ENCODE data around the gene IGDCC3.

Gene IGDCC3

GRCh38 chr15:65339920-65340319 lies 37.9 kb downstream of the IGDCC3 start:
- Histone ChIP-seq H3K9me3 (ENCODE audit: control insufficient read depth, low read length) (no peaks in the 10 kb centered on the region), H3K27ac (ENCODE audit: low read depth, low read length, severe bottlenecking) (peak overlapping the region; percentile 17), H3K4me3 (ENCODE audit: extremely low read depth, insufficient read depth, low read length, poor library complexity, severe bottlenecking) (no peak overlapping the region), H3K4me1 (ENCODE audit: control insufficient read depth, insufficient read depth, low read length, poor library complexity, severe bottlenecking) (peaks cover 50% of the 10 kb centered on the region), H3K36me3 (ENCODE audit: control insufficient read depth, insufficient read depth, low read length) (no peaks in the 10 kb centered on the region)
- WGBS, 2 experiments (ENCODE audit: insufficient coverage in 2 of 2): 39% methylated on average over 6 of the region's 7 CpGs

DNA sequence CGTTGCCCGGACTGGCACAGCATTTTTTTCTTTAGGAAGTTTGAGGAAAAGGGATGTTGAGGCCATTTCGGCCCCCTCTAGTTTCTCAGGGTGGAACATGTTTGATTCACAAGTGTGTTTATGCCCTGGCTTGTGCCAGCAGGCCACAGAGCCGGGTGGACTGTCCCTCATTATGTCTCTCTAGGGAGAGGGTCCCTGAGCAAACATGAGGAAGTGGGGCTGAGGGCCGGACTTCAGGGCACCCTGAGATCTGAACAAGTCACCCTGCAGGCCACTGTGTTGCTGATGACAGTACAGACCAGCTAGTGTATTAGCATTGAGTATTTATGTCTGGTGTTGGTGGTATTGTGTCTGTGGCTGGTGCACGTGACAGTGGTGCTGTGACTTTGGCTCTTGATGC lies 38.4 kb downstream of the IGDCC3 start:
- no peaks in the 10 kb centered on the region for H3K9me3 ChIP-seq (ENCODE audit: control insufficient read depth, low read length)
- peak overlapping the region; percentile 17 for H3K27ac ChIP-seq (ENCODE audit: low read depth, low read length, severe bottlenecking)
- peaks cover 50% of the 10 kb centered on the region for H3K4me1 ChIP-seq (ENCODE audit: control insufficient read depth, insufficient read depth, low read length, poor library complexity, severe bottlenecking)
- 92 to 93% methylated on average over 5 to 6 of the region's 6 CpGs for WGBS, 2 experiments (ENCODE audit: insufficient coverage in 2 of 2)
- no peak overlapping the region for H3K4me3 ChIP-seq (ENCODE audit: extremely low read depth, insufficient read depth, low read length, poor library complexity, severe bottlenecking)
- H3K36me3 ChIP-seq (ENCODE audit: control insufficient read depth, insufficient read depth, low read length): no peaks in the 10 kb centered on the region

GRCh38 chr15:65338823-65339222 lies 39.0 kb downstream of the IGDCC3 start:
- 88 to 97% methylated on average over 5 to 7 of the region's 8 CpGs for WGBS, 2 experiments (ENCODE audit: insufficient coverage in 2 of 2)
- Histone ChIP-seq H3K4me3 (ENCODE audit: extremely low read depth, insufficient read depth, low read length, poor library complexity, severe bottlenecking) (no peak overlapping the region), H3K4me1 (ENCODE audit: control insufficient read depth, insufficient read depth, low read length, poor library complexity, severe bottlenecking) (peaks cover 52% of the 10 kb centered on the region), H3K9me3 (ENCODE audit: control insufficient read depth, low read length) (no peaks in the 10 kb centered on the region), H3K27ac (ENCODE audit: low read depth, low read length, severe bottlenecking) (no peak overlapping the region), H3K36me3 (ENCODE audit: control insufficient read depth, insufficient read depth, low read length) (no peaks in the 10 kb centered on the region)

DNA sequence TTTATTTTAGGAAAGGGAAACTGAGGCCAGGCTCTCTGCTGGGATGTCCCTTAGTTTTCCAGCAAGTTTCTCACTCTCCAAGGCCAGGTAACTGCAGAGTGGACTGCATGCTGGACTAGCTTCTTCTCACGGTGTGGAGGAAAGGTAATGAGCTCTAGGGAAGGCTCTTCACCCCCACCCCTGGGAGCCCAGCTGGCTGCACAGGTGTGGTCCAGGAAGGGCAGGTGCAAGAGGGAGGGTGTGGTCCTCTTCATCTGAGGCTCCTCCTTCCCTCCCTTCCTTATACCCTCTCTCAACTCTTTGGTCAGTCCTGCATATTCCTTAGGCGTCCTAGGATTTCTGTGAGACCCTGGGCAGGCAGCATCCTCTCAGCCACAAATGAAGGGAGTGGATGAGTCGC lies 39.4 kb downstream of the IGDCC3 start:
- Histone ChIP-seq H3K27ac (ENCODE audit: low read depth, low read length, severe bottlenecking) (peak overlapping the region; percentile 64), H3K4me3 (ENCODE audit: extremely low read depth, insufficient read depth, low read length, poor library complexity, severe bottlenecking) (no peak overlapping the region), H3K36me3 (ENCODE audit: control insufficient read depth, insufficient read depth, low read length) (peaks cover 1% of the 10 kb centered on the region), H3K4me1 (ENCODE audit: control insufficient read depth, insufficient read depth, low read length, poor library complexity, severe bottlenecking) (peaks cover 53% of the 10 kb centered on the region), H3K9me3 (ENCODE audit: control insufficient read depth, low read length) (no peaks in the 10 kb centered on the region)
- WGBS, 2 experiments (ENCODE audit: insufficient coverage in 2 of 2): 85 to 86% methylated on average over 1 to 2 of the region's 3 CpGs

DNA sequence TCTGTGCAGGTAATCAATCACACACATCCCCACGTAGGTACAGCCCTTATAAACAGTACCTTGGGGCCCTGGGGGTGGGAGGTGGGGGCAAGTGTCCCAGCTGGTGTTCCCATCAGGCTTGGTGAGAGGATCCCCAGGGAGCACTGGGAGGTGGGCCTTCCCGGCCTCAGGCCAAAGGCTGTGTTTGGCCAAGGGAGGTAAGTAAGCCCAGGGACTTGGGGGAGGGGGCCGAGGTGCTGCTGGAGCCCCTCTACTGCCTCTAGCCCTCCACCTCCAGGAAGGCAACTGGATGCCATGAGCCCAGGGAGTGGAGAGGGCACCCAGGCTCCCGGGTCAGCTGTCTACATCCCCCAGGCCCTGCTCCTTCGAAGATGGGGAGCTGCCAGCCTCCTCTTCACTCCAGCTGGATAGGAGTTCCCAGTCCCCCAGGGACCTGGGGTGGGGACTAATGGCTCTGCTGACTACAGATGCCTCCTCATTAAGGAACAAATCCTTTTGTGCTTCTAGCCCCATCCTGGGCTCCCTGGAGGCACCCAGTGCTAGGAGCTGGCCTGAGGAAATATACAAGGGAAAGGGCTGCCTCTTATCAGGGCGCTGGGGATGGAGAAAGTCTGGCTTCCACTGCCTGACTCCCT lies 40.2 kb downstream of the IGDCC3 start:
- peaks cover 53% of the 10 kb centered on the region for H3K4me1 ChIP-seq (ENCODE audit: control insufficient read depth, insufficient read depth, low read length, poor library complexity, severe bottlenecking)
- peak overlapping the region; percentile 64 for H3K27ac ChIP-seq (ENCODE audit: low read depth, low read length, severe bottlenecking)
- H3K9me3 ChIP-seq (ENCODE audit: control insufficient read depth, low read length): no peaks in the 10 kb centered on the region

GRCh38 chr15:65336493-65337435 lies 41.0 kb downstream of the IGDCC3 start:
- H3K9me3 ChIP-seq (ENCODE audit: control insufficient read depth, low read length): no peaks in the 10 kb centered on the region
- H3K36me3 ChIP-seq (ENCODE audit: control insufficient read depth, insufficient read depth, low read length): peaks cover 14% of the 10 kb centered on the region
- peaks cover 53% of the 10 kb centered on the region for H3K4me1 ChIP-seq (ENCODE audit: control insufficient read depth, insufficient read depth, low read length, poor library complexity, severe bottlenecking)
- peak overlapping the region; percentile 64 for H3K27ac ChIP-seq (ENCODE audit: low read depth, low read length, severe bottlenecking)
- no peak overlapping the region for H3K4me3 ChIP-seq (ENCODE audit: extremely low read depth, insufficient read depth, low read length, poor library complexity, severe bottlenecking)
- 49 to 61% methylated on average over 12 to 14 of the region's 21 CpGs for WGBS, 2 experiments (ENCODE audit: insufficient coverage in 2 of 2)

More for the DNA sequence above, 40.2 kb downstream of the IGDCC3 start:
- H3K4me3 ChIP-seq (ENCODE audit: extremely low read depth, insufficient read depth, low read length, poor library complexity, severe bottlenecking): no peak overlapping the region
- WGBS, 2 experiments (ENCODE audit: insufficient coverage in 2 of 2): 80% methylated on average over 2 to 4 of the region's 6 CpGs
- H3K36me3 ChIP-seq (ENCODE audit: control insufficient read depth, insufficient read depth, low read length): peaks cover 6% of the 10 kb centered on the region

DNA sequence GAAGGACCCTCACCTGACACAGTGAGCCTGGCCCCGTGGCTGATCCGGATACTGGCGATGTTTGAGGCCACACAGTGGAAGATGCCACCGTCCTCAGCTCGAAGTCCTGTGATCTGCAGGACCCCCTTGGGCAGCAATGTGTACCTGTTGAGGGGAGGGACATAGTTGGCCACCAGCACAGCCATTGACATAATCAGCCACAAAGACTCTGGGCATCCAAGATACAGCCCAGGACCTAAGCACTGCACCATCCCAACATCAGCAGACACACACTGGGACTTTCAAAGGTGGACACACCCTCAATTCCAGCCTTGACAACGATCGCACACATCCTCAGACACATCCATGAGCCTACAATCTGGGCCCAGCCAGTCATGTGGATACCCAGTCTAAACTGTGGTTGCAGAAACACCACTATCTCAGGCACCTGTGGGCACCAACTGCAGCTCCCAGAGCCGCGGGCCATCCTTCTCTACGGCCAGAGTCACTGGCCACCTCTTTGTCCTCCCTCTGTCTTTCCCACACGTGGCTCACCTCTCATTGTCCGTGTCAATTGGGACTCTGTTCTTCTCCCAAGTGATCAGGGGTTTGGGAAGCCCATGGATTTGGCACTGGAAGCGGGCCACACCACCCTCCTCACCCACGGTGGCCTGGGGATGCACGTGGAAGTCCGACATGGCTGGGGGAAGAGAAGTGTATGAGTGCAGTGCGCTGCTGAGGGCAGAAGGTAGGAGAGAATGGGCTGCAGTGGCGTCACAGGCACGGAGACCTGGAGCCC lies 42.3 kb downstream of the IGDCC3 start:
- Histone ChIP-seq H3K4me1 (ENCODE audit: control insufficient read depth, insufficient read depth, low read length, poor library complexity, severe bottlenecking) (peaks cover 50% of the 10 kb centered on the region), H3K36me3 (ENCODE audit: control insufficient read depth, insufficient read depth, low read length) (peaks cover 24% of the 10 kb centered on the region)
- 93 to 95% methylated on average over 14 to 16 of the region's 19 CpGs for WGBS, 2 experiments (ENCODE audit: insufficient coverage in 2 of 2)

GRCh38 chr15:65334586-65335231 lies 43.1 kb downstream of the IGDCC3 start:
- H3K27ac ChIP-seq (ENCODE audit: low read depth, low read length, severe bottlenecking): peak overlapping the region; percentile 45
- 42 to 50% methylated on average over 17 to 18 of the region's 20 CpGs for WGBS, 2 experiments (ENCODE audit: insufficient coverage in 2 of 2)
- H3K4me3 ChIP-seq (ENCODE audit: extremely low read depth, insufficient read depth, low read length, poor library complexity, severe bottlenecking): no peak overlapping the region
- H3K36me3 ChIP-seq (ENCODE audit: control insufficient read depth, insufficient read depth, low read length): peaks cover 32% of the 10 kb centered on the region
- H3K4me1 ChIP-seq (ENCODE audit: control insufficient read depth, insufficient read depth, low read length, poor library complexity, severe bottlenecking): peaks cover 43% of the 10 kb centered on the region
- no peaks in the 10 kb centered on the region for H3K9me3 ChIP-seq (ENCODE audit: control insufficient read depth, low read length)

More for the DNA sequence above, 42.3 kb downstream of the IGDCC3 start:
- H3K4me3 ChIP-seq (ENCODE audit: extremely low read depth, insufficient read depth, low read length, poor library complexity, severe bottlenecking): no peak overlapping the region
- no peak overlapping the region for H3K27ac ChIP-seq (ENCODE audit: low read depth, low read length, severe bottlenecking)
- H3K9me3 ChIP-seq (ENCODE audit: control insufficient read depth, low read length): no peaks in the 10 kb centered on the region

DNA sequence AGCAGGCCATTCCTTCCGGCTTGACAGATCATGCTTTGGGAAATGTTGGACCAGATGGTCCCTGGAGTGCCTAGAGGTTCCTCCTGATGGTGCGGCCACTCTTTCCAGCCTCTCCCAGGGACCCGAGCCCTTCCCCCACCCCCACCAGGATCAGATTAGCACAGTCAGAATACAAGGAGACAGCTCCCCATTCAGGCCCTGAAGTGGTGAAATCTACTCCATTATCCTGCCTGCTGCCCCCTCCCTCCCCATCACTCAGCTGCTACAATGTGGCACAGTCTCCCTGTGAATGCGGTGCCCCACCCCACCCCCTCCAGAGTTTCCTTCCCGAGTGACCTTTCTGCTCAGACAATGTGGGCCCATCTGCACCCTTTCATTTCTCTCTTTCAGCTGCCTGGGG lies 43.9 kb downstream of the IGDCC3 start:
- Histone ChIP-seq H3K27ac (ENCODE audit: low read depth, low read length, severe bottlenecking) (peak overlapping the region; percentile 45), H3K9me3 (ENCODE audit: control insufficient read depth, low read length) (no peaks in the 10 kb centered on the region), H3K4me3 (ENCODE audit: extremely low read depth, insufficient read depth, low read length, poor library complexity, severe bottlenecking) (no peak overlapping the region), H3K36me3 (ENCODE audit: control insufficient read depth, insufficient read depth, low read length) (peaks cover 40% of the 10 kb centered on the region), H3K4me1 (ENCODE audit: control insufficient read depth, insufficient read depth, low read length, poor library complexity, severe bottlenecking) (peaks cover 37% of the 10 kb centered on the region)
- WGBS, 2 experiments (ENCODE audit: insufficient coverage in 2 of 2): 51 to 84% methylated on average over 3 to 4 of the region's 5 CpGs

Measured in mesodermal cell (in vitro differentiated cells).